Hematopoietic multipotent progenitor cell treated with erythropoietin and hydrocortisone succinate and interleukin-3 and kit ligand, for 6 days (in vitro differentiated cells): ENCODE data around the gene ACSL3.
"Not testable (repeated sequence)": the region's sequence is repeated elsewhere in the genome, so short reads cannot be mapped to it uniquely, and the experiment has no call there.

Source experiments
- DNase-seq: peaks from one replicate; pipeline ENCODE4 v3.0.0-alpha.2; 2015

ACSL3 gene

DNA sequence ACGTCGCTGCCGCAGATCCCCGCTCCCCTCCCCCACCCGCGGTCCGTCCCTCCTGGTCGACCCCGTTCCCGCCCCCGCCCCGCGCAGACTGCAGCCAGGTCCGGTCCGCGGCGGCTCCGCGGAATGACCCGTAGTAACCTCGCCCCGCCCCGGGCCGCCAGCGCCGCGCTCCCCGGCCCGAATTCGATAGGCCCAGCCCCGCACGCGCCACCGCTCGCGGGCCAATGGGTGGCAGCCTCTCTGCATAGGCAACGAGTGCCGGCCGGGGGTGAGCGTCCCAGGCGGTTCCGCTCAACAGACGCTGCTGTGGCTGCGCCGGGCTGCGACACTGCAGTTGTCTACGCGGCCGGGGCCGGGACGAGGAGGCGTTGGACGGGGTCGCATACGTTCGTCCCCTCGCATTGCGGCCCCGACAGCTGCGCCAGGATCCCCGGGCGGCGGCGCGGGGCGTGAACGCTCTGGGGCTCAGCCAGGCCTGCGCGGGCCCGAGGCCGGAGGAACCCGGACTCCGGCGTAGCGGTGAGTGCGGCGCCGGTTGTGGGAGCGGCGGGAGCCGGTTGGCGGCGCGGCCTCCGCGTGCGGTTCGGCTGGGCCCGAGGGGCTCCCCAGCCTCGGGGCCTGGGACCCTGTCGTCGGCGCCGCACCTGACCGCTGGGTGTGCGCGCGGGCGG, at the start of gene ACSL3:
Gene ACSL3 (plus strand): TSS at position 297 of the 671 bp plus-strand sequence. CDS start 47,737 bp downstream, outside the sequence.
- DNase-seq, result peak; percentile 96

- DNase-seq, result no peak
Measured at GRCh38 chr2:222811828-222812227, 49.0 kb upstream of the ACSL3 start.

DNA sequence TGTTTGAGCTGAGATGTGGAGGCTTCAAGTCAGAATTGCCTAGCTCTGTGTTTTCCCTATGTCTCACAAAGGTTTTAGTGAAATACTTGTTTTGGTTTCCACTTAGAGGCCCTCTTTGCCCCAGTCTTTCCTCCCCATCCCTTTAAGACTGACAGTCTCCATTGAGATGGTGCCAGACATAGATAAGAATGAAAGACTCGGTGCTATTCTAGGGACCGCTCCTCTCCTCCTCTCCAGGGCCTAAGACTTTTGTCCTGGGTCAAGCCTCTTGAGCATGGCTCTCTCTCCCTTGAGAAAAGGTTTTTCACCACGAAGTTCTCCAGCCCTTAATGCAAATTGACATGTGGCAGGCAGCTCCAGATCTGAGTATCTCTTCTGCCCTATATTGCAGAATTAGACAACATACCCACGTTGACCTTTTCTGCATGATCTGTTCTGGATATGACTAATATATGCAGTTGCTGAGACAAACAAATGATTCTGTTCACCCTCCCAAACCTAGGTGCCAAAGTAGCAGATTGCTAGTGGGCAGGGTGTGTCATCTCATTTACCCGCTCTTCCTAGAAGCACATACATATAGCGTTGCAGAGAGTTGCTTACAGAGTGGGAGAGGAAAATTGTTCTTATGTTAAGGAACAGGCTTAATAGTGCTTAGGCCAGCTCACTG, 47.5 kb upstream of the ACSL3 start:
- DNase-seq, result no peak

- DNase-seq, result no peak
Measured at GRCh38 chr2:222819722-222820333, 41.0 kb upstream of the ACSL3 start.

DNA sequence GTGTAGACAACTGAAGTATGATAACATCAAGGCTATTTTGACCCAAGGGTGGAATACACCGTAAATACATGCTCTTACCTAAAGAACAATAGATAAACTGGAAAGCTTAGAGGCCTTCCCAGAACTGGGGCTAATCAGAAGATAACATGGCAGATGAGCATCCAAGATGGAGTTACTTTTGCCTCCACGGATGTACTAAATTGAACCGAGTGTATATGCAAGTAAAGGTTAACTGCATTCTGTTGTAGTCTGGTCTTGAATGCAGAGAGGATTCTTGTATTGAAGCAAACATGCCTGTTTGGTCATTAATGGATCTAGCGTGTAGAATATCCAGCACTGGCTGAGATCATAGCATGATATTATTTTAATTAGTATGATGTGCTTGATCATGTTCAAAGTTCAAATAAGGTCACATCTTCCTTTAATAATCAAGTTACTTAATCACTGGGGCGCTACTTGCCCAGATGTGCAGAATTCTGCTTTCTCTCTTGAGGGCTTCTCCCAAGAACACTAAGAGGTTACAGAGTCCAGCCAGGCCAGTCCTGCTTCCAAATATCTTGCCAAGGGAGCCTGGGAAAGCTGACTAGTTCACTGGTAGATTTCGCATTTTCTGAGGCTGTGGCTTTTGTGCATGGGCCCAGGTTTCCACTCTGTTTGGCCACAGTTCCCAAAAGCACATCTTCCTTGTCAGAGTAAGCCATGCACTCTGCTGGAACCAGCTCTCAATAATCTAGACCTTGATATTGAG, 37.5 kb upstream of the ACSL3 start:
- DNase-seq, result no peak

GRCh38 chr2:222825031-222825430, 35.8 kb upstream of the ACSL3 start:
- DNase-seq, result no peak

- no peak for DNase-seq
Measured at GRCh38 chr2:222827417-222827816, 33.4 kb upstream of the ACSL3 start.

DNA sequence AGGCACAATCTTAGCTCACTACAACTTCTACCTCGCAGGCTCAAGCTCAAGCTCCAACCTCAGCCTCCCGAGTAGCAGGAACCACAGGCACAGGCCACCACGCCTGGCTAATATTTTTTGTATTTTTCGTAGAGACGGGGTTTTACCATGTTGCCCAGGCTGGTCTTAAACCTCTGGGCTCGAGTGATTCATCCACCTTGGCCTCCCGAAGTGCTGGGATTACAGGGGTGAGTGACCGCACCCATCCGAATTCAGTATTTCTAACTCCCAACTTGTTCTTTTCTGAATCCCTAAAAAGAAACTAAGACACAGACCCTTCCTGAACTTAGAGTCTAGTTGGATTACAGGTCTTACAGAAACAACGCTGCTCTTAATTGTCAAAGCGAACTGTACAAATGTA, 32.3 kb upstream of the ACSL3 start:
- no peak for DNase-seq

- no peak for DNase-seq
Measured at GRCh38 chr2:222830164-222830563, 30.7 kb upstream of the ACSL3 start.

DNA sequence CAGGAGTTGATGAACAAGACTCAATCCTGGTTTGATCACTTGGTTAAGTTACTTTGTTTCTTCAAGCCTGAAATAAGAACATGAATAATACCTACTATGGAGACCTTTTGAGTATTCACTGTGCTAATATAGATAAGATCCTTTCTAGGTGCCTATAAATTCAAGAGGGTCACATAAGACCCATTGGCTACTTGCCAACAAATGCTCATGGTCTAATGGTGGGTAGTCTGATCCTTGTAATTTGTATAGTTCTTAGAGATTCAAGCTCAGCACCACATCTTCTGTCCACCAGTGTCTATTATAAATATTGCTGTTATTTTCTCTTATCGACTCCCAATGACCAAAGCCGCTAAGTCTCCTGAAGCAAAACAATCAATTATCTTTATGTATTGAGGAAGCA, 27.4 kb upstream of the ACSL3 start:
- no peak for DNase-seq

- DNase-seq, result no peak
Measured at GRCh38 chr2:222835143-222835822, 25.6 kb upstream of the ACSL3 start.

- DNase-seq, result no peak
Measured at GRCh38 chr2:222835823-222836151, 25.0 kb upstream of the ACSL3 start.

DNA sequence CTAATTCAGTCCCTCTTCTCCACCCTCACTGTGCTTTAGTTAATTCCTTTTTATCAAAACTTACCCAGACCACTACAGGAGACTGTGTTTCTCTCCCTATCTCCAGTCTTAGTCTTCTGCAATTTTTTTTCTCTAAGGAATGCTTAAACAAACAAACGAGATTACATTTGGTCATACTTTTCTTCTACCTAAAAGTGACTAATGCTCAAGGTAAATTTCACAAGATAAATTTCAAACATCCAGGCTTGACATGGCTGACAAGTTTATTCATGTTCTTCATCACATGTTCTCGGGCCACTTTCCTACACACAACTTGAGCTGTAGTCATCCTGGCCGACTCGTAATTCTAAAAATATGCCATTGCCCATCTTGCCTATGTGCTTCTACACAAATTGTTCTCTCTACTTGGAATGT, 23.2 kb upstream of the ACSL3 start:
- DNase-seq, result no peak

DNA sequence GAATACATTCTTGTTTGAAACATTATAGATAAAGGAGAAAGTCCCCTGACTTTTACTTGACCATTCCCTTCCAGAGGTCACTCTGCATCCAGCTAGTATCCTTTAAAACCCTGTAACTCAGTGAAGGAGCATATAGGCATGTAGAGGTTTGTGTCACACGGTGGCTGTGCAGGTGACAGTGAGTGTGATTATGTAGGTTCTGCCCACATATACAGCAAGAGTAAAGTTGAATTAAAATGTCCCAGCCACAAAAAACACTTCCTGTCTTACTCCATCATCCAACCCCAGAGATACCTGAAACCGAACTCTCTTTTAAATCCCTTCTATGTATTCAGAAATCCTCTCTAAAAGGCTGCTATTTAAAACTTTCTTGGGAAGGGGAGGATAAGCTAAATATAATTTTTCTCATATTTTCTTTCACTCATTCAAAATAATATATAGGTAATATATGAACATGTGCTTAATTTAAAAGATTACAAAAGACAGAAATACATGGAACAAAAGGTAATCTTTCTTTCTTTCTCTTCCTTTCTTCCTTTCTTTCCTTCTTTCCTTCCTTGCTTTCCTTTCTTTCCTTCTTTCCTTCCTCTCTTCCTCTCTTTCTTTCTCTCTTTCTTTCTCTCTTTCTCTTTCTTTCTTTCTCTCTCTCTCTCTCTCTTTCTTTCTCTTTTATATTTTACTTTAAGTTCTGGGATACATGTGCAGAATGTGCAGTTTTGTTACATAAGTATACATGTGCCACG, 20.6 kb upstream of the ACSL3 start:
- no peak for DNase-seq

GRCh38 chr2:222842491-222843174, 18.2 kb upstream of the ACSL3 start:
- no peak for DNase-seq

GRCh38 chr2:222844323-222844722, 16.5 kb upstream of the ACSL3 start:
- DNase-seq, result no peak

GRCh38 chr2:222845314-222845713, 15.5 kb upstream of the ACSL3 start:
- DNase-seq, result not testable (repeated sequence)

DNA sequence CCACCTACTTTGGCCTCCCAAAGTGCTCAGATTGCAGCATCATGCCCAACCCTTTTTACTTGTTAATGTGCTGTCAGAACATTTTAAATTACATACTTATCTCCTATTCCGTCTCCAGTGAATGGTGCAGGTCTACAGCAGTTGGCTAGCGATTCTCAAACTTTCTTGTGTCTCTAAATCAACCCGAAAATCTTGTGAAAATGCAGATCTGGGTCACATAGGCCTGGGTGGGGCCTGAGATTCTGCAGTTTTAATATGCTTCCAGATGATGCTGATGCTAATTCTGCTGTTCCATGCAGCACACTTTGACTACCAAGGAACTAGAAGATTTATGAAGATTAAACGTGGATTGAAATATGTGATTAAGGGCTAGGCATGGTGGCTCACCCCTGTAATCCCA, 14.8 kb upstream of the ACSL3 start:
- no peak for DNase-seq

- not testable (repeated sequence) for DNase-seq
Measured at GRCh38 chr2:222848031-222848430, 12.8 kb upstream of the ACSL3 start.

DNA sequence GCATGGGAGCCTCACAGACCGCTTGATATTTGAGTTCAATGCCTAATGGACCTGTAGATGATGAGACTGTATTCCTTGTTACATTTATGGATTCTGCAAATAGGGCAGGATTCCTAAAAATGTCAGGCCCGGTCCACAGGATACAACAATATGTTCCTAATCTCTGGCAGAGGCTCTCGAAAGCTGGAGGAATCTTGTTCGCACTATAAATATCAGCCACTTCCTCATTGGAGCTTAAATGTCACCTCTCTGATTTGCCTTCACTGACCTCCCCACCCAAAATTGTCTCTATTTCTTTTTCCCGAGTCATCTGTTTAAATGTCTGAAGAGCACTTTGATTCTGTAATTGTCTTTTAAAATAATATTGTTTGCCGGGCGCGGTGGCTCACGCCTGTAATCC, 12.0 kb upstream of the ACSL3 start:
- no peak for DNase-seq

GRCh38 chr2:222851956-222852617, 8.7 kb upstream of the ACSL3 start:
- DNase-seq, result no peak
